Memory B cell (primary cell): Measurements from ENCODE around the gene CDH4.

Source experiments
- ATAC-seq: fragments of 150-1000 bp; cut with Tn5 transposase; 2 replicates; pipeline ENCODE4 v1.10.0; 2021; ENCODE audit warnings: low read depth, mild to moderate bottlenecking, moderate library complexity
- DNase-seq, 2 donors: peaks; one replicate each; pipeline ENCODE4 v3.0.0; 2022; ENCODE audit warnings: low spot score in 2 of 2
- H3K27ac Mint-ChIP-seq: one replicate; pipeline ENCODE4 v1.8.0; 2022; ENCODE audit warnings: mild to moderate bottlenecking, moderate library complexity, mixed read lengths
- H3K27me3 Mint-ChIP-seq: one replicate; pipeline ENCODE4 v1.8.0; 2022; ENCODE audit warnings: mixed read lengths
- H3K36me3 Mint-ChIP-seq: one replicate; pipeline ENCODE4 v1.8.0; 2022; ENCODE audit warnings: mild to moderate bottlenecking, mixed read lengths
- H3K4me1 Mint-ChIP-seq: one replicate; pipeline ENCODE4 v1.8.0; 2022; ENCODE audit warnings: mixed read lengths
- H3K4me3 Mint-ChIP-seq: one replicate; pipeline ENCODE4 v1.8.0; 2022; ENCODE audit warnings: mild to moderate bottlenecking, moderate library complexity, mixed read lengths
- H3K9me3 Mint-ChIP-seq: one replicate; pipeline ENCODE4 v1.8.0; 2022; ENCODE audit warnings: mixed read lengths

CDH4 gene

GRCh38 chr20:61839223-61839911 lies 587.3 kb downstream of the CDH4 start:
- H3K36me3 Mint-ChIP-seq = no peaks in the 10 kb centered on the region
- DNase-seq (no peak), ATAC-seq (no peak)
- H3K4me1 Mint-ChIP-seq = no peaks in the 10 kb centered on the region
- H3K9me3 Mint-ChIP-seq = no peaks in the 10 kb centered on the region
- H3K27me3 Mint-ChIP-seq = no peaks in the 10 kb centered on the region
- no peak overlapping the region for H3K4me3 Mint-ChIP-seq
- H3K27ac Mint-ChIP-seq = no peak overlapping the region

- no peak overlapping the region for H3K4me3 Mint-ChIP-seq
These were observed 588.1 kb downstream of the CDH4 start for GRCh38 chr20:61839912-61840778.

GRCh38 chr20:61840779-61841455 lies 588.9 kb downstream of the CDH4 start:
- ATAC-seq (no peak), DNase-seq (no peak)
- H3K36me3 Mint-ChIP-seq = no peaks in the 10 kb centered on the region
- H3K4me1 Mint-ChIP-seq = no peaks in the 10 kb centered on the region
- no peak overlapping the region for H3K27ac Mint-ChIP-seq
- no peaks in the 10 kb centered on the region for H3K9me3 Mint-ChIP-seq
- peaks cover 2% of the 10 kb centered on the region for H3K27me3 Mint-ChIP-seq
- no peak overlapping the region for H3K4me3 Mint-ChIP-seq

More at GRCh38 chr20:61839912-61840778, 588.1 kb downstream of the CDH4 start:
- Mint-ChIP-seq H3K27me3 (peaks cover 1% of the 10 kb centered on the region), H3K36me3 (no peaks in the 10 kb centered on the region), H3K9me3 (no peaks in the 10 kb centered on the region), H3K27ac (no peak overlapping the region), H3K4me1 (no peaks in the 10 kb centered on the region)
- ATAC-seq (no peak), DNase-seq (no peak)

- no peak for ATAC-seq
- Mint-ChIP-seq H3K9me3 (peaks cover 2% of the 10 kb centered on the region), H3K4me1 (no peaks in the 10 kb centered on the region), H3K4me3 (no peak overlapping the region), H3K27me3 (peaks cover 4% of the 10 kb centered on the region), H3K36me3 (no peaks in the 10 kb centered on the region), H3K27ac (no peak overlapping the region)
- DNase-seq = no peak
These were observed 589.5 kb downstream of the CDH4 start for GRCh38 chr20:61841551-61841950.

GRCh38 chr20:61841966-61842365 lies 589.9 kb downstream of the CDH4 start:
- Mint-ChIP-seq H3K27me3 (peaks cover 4% of the 10 kb centered on the region), H3K4me3 (no peak overlapping the region), H3K9me3 (peaks cover 2% of the 10 kb centered on the region), H3K27ac (no peak overlapping the region), H3K4me1 (no peaks in the 10 kb centered on the region), H3K36me3 (no peaks in the 10 kb centered on the region)
- ATAC-seq (no peak), DNase-seq (no peak)

GRCh38 chr20:61844621-61845020 lies 592.6 kb downstream of the CDH4 start:
- H3K27me3 Mint-ChIP-seq = peaks cover 4% of the 10 kb centered on the region
- H3K4me3 Mint-ChIP-seq = no peak overlapping the region
- no peak overlapping the region for H3K27ac Mint-ChIP-seq
- no peaks in the 10 kb centered on the region for H3K36me3 Mint-ChIP-seq
- H3K9me3 Mint-ChIP-seq = peaks cover 2% of the 10 kb centered on the region
- DNase-seq = no peak
- no peaks in the 10 kb centered on the region for H3K4me1 Mint-ChIP-seq
- ATAC-seq = no peak

- Mint-ChIP-seq H3K27me3 (peaks cover 4% of the 10 kb centered on the region), H3K27ac (no peak overlapping the region), H3K36me3 (no peaks in the 10 kb centered on the region), H3K9me3 (peaks cover 2% of the 10 kb centered on the region), H3K4me3 (no peak overlapping the region), H3K4me1 (no peaks in the 10 kb centered on the region)
- ATAC-seq = no peak
- DNase-seq = no peak
These were observed 593.2 kb downstream of the CDH4 start for GRCh38 chr20:61845233-61845671.

- ATAC-seq (no peak), DNase-seq (no peak)
- Mint-ChIP-seq H3K27me3 (peaks cover 4% of the 10 kb centered on the region), H3K27ac (no peak overlapping the region), H3K9me3 (peaks cover 2% of the 10 kb centered on the region), H3K36me3 (no peaks in the 10 kb centered on the region), H3K4me3 (no peak overlapping the region), H3K4me1 (no peaks in the 10 kb centered on the region)
These were observed 594.0 kb downstream of the CDH4 start for GRCh38 chr20:61846074-61846473.

GRCh38 chr20:61846741-61847419 lies 594.8 kb downstream of the CDH4 start:
- no peak overlapping the region for H3K4me3 Mint-ChIP-seq
- peaks cover 2% of the 10 kb centered on the region for H3K9me3 Mint-ChIP-seq
- no peak overlapping the region for H3K27ac Mint-ChIP-seq
- no peak for ATAC-seq
- DNase-seq = no peak
- H3K27me3 Mint-ChIP-seq = peaks cover 4% of the 10 kb centered on the region
- no peaks in the 10 kb centered on the region for H3K4me1 Mint-ChIP-seq
- H3K36me3 Mint-ChIP-seq = no peaks in the 10 kb centered on the region

- no peak for ATAC-seq
- no peak overlapping the region for H3K4me3 Mint-ChIP-seq
These were observed 595.3 kb downstream of the CDH4 start for GRCh38 chr20:61847420-61847748.

GRCh38 chr20:61847986-61848385 lies 595.9 kb downstream of the CDH4 start:
- H3K9me3 Mint-ChIP-seq = peaks cover 2% of the 10 kb centered on the region
- no peak overlapping the region for H3K27ac Mint-ChIP-seq
- no peak overlapping the region for H3K4me3 Mint-ChIP-seq
- DNase-seq (no peak), ATAC-seq (no peak)
- no peaks in the 10 kb centered on the region for H3K36me3 Mint-ChIP-seq
- H3K4me1 Mint-ChIP-seq = no peaks in the 10 kb centered on the region
- H3K27me3 Mint-ChIP-seq = peaks cover 5% of the 10 kb centered on the region

More at GRCh38 chr20:61847420-61847748, 595.3 kb downstream of the CDH4 start:
- Mint-ChIP-seq H3K27ac (no peak overlapping the region), H3K27me3 (peaks cover 5% of the 10 kb centered on the region), H3K9me3 (peaks cover 2% of the 10 kb centered on the region), H3K4me1 (no peaks in the 10 kb centered on the region), H3K36me3 (no peaks in the 10 kb centered on the region)
- no peak for DNase-seq

GRCh38 chr20:61848851-61849250 lies 596.8 kb downstream of the CDH4 start:
- Mint-ChIP-seq H3K27ac (no peak overlapping the region), H3K27me3 (peaks cover 5% of the 10 kb centered on the region), H3K36me3 (no peaks in the 10 kb centered on the region), H3K4me1 (no peaks in the 10 kb centered on the region), H3K9me3 (peaks cover 2% of the 10 kb centered on the region), H3K4me3 (no peak overlapping the region)
- no peak for DNase-seq
- no peak for ATAC-seq

GRCh38 chr20:61849376-61849775 lies 597.3 kb downstream of the CDH4 start:
- Mint-ChIP-seq H3K27ac (no peak overlapping the region), H3K36me3 (no peaks in the 10 kb centered on the region), H3K4me3 (no peak overlapping the region), H3K27me3 (peaks cover 5% of the 10 kb centered on the region), H3K9me3 (peaks cover 2% of the 10 kb centered on the region), H3K4me1 (no peaks in the 10 kb centered on the region)
- DNase-seq = no peak
- no peak for ATAC-seq

GRCh38 chr20:61849822-61850221 lies 597.8 kb downstream of the CDH4 start:
- Mint-ChIP-seq H3K27ac (no peak overlapping the region), H3K9me3 (peaks cover 2% of the 10 kb centered on the region), H3K36me3 (no peaks in the 10 kb centered on the region), H3K4me1 (no peaks in the 10 kb centered on the region), H3K4me3 (no peak overlapping the region), H3K27me3 (peaks cover 5% of the 10 kb centered on the region)
- ATAC-seq (no peak), DNase-seq (no peak)
